Measurements from ENCODE around the gene STK31.

STK31 gene

GRCh38 chr7:23662984-23663313 is 47.1 kb upstream of the STK31 start:
- H3K9me3 ChIP-seq (ENCODE audit: control insufficient read depth, insufficient read depth, low read depth, low read length): no peaks in the 10 kb centered on the region
- TF ChIP-seq PRDM2 (tag by site-specific recombination; IDR thresholded peaks at IDR 0.05; ENCODE audit: borderline replicate concordance) (no peak), SP7 (tag by site-specific recombination; IDR thresholded peaks at IDR 0.05) (no peak), ZNF501 (tag by site-specific recombination; IDR thresholded peaks at IDR 0.05) (no peak), ZNF548 (tag by site-specific recombination; IDR thresholded peaks at IDR 0.05) (no peak), ZFP41 (tag by site-specific recombination; IDR thresholded peaks at IDR 0.05; ENCODE audit: borderline replicate concordance) (no peak), ZNF560 (tag by site-specific recombination; IDR thresholded peaks at IDR 0.05; ENCODE audit: borderline replicate concordance) (no peak), ZNF169 (tag by site-specific recombination; IDR thresholded peaks at IDR 0.05) (no peak), ZNF830 (tag by site-specific recombination; IDR thresholded peaks at IDR 0.05; ENCODE audit: low read depth) (no peak)
- ChIA-PET POLR2A (no interaction called here), CTCF (no interaction called here)
- no peak overlapping the region for H3K4me3 ChIP-seq (ENCODE audit: low read depth, low read length)
- H3K27ac ChIP-seq (ENCODE audit: extremely low read depth, low read depth, low read length): no peak overlapping the region
- no peaks in the 10 kb centered on the region for H3K4me1 ChIP-seq (ENCODE audit: control insufficient read depth, insufficient read depth, low read length)
- H3K36me3 ChIP-seq (ENCODE audit: control insufficient read depth in 2 of 2, insufficient read depth in 1 of 2, low read length in 2 of 2): no peaks in the 10 kb centered on the region

DNA sequence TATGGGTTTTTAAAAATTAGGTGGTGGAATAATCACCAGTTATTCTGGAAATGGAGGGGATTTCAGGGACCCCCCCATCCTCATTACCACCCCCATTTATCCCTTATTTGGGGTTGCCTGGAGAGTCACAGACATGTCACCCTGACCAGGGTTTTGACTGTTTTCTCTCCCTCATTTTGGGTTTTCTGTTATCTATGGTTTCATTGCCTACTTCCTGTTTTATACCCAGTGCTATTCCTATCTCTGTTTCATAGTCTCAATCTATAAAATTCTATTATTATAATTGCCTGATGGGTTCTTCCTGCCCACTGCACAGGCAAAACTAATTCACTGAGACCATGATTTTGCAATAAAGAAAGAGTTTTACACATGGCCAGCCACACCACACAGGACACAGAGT is 45.9 kb upstream of the STK31 start:
- POLR2A ChIA-PET: no interaction called here
- H3K27ac ChIP-seq (ENCODE audit: extremely low read depth, low read depth, low read length): no peak overlapping the region
- H3K9me3 ChIP-seq (ENCODE audit: control insufficient read depth, insufficient read depth, low read depth, low read length): no peaks in the 10 kb centered on the region
- no peak overlapping the region for H3K4me3 ChIP-seq (ENCODE audit: low read depth, low read length)
- H3K36me3 ChIP-seq (ENCODE audit: control insufficient read depth in 2 of 2, insufficient read depth in 1 of 2, low read length in 2 of 2): no peaks in the 10 kb centered on the region
- CTCF ChIA-PET: interaction anchor here (0.6 kb wide), 1 partner anchor 179 kb away, joined by 4 read pairs; no protein-coding TSS in a partner anchor
- H3K4me1 ChIP-seq (ENCODE audit: control insufficient read depth, insufficient read depth, low read length): no peaks in the 10 kb centered on the region
- no peak for TF ChIP-seq ZNF48 (tag by site-specific recombination; IDR thresholded peaks at IDR 0.05)
- no peak for TF ChIP-seq PRDM4 (tag by site-specific recombination; IDR thresholded peaks at IDR 0.05)
- no peak for TF ChIP-seq OVOL3 (tag by site-specific recombination; IDR thresholded peaks at IDR 0.05)
- no peak for TF ChIP-seq ZNF175 (tag by site-specific recombination; IDR thresholded peaks at IDR 0.05)
- TF ChIP-seq ZNF510 (tag by site-specific recombination; IDR thresholded peaks at IDR 0.05; ENCODE audit: insufficient replicate concordance): no peak
- TF ChIP-seq, protein P1, sequence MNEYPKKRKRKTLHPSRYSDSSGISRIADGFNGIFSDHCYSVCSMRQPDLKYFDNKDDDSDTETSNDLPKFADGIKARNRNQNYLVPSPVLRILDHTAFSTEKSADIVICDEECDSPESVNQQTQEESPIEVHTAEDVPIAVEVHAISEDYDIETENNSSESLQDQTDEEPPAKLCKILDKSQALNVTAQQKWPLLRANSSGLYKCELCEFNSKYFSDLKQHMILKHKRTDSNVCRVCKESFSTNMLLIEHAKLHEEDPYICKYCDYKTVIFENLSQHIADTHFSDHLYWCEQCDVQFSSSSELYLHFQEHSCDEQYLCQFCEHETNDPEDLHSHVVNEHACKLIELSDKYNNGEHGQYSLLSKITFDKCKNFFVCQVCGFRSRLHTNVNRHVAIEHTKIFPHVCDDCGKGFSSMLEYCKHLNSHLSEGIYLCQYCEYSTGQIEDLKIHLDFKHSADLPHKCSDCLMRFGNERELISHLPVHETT (tag by site-specific recombination; IDR thresholded peaks at IDR 0.05): no peak
- TF ChIP-seq ZNF423 (tag by site-specific recombination; IDR thresholded peaks at IDR 0.05): no peak
- no peak for TF ChIP-seq ZNF792 (tag by site-specific recombination; IDR thresholded peaks at IDR 0.05)
- TF ChIP-seq ZFP69B (tag by site-specific recombination; IDR thresholded peaks at IDR 0.05): no peak
- TF ChIP-seq ATF2 (tag by site-specific recombination; IDR thresholded peaks at IDR 0.05; ENCODE audit: low read depth): no peak
- TF ChIP-seq ZNF114 (tag by site-specific recombination; IDR thresholded peaks at IDR 0.05): no peak
- no peak for TF ChIP-seq ZIC2 (tag by site-specific recombination; IDR thresholded peaks at IDR 0.05)
- TF ChIP-seq, protein P2, sequence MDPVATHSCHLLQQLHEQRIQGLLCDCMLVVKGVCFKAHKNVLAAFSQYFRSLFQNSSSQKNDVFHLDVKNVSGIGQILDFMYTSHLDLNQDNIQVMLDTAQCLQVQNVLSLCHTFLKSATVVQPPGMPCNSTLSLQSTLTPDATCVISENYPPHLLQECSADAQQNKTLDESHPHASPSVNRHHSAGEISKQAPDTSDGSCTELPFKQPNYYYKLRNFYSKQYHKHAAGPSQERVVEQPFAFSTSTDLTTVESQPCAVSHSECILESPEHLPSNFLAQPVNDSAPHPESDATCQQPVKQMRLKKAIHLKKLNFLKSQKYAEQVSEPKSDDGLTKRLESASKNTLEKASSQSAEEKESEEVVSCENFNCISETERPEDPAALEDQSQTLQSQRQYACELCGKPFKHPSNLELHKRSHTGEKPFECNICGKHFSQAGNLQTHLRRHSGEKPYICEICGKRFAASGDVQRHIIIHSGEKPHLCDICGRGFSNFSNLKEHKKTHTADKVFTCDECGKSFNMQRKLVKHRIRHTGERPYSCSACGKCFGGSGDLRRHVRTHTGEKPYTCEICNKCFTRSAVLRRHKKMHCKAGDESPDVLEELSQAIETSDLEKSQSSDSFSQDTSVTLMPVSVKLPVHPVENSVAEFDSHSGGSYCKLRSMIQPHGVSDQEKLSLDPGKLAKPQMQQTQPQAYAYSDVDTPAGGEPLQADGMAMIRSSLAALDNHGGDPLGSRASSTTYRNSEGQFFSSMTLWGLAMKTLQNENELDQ (tag by site-specific recombination; IDR thresholded peaks at IDR 0.05; ENCODE audit: low read depth): no peak
- TF ChIP-seq ZNF350 (tag by site-specific recombination; IDR thresholded peaks at IDR 0.05): no peak
- no peak for TF ChIP-seq GLI4 (tag by site-specific recombination; IDR thresholded peaks at IDR 0.05)
- no peak for TF ChIP-seq OSR2 (tag by site-specific recombination; IDR thresholded peaks at IDR 0.05)

Measured in HEK293 (cell line).